ENCODE results near the gene ZNF20. TPM values are rescaled to one million over a fixed set of nuclear protein-coding genes. Genes with fewer than 3 reads are reported as not detected.

ZNF20 gene
- polyA plus RNA-seq (ENCODE audit: insufficient read length in 3 of 3): 1 to 10 TPM; 7.2 to 8.6 (median 7.9) TPM
- long read RNA-seq, donor 1: 0 reads
- long read RNA-seq, donor 2: 0 reads
- long read RNA-seq, donor 3, partial matches to known transcripts: 0 of 2 reads
- long read RNA-seq, donor 3, other reads (novel, unspliced or antisense): 0 of 2 reads
- long read RNA-seq, donor 4, partial matches to known transcripts: 0 of 1 reads
- long read RNA-seq, donor 4, other reads (novel, unspliced or antisense): 0 of 1 reads
- long read RNA-seq, donor 5: 0 reads
- long read RNA-seq, donor 6, partial matches to known transcripts: 0 of 1 reads
- long read RNA-seq, donor 6, other reads (novel, unspliced or antisense): 0 of 1 reads
- long read RNA-seq, donor 7, partial matches to known transcripts: 0 of 2 reads
- long read RNA-seq, donor 7, other reads (novel, unspliced or antisense): 0 of 2 reads
- long read RNA-seq, donor 8: 0 reads
- long read RNA-seq, donor 9, partial matches to known transcripts: 0 of 3 reads
- long read RNA-seq, donor 9, other reads (novel, unspliced or antisense): 0 of 3 reads
- long read RNA-seq, donor 10, partial matches to known transcripts: 0 of 1 reads
- long read RNA-seq, donor 10, other reads (novel, unspliced or antisense): 0 of 1 reads
- long read RNA-seq, donor 11, partial matches to known transcripts: 6 of 6 reads
- long read RNA-seq, donor 11, other reads (novel, unspliced or antisense): 0 of 6 reads
- long read RNA-seq, donor 12: 0 reads
- long read RNA-seq, donor 13: 0 reads
- long read RNA-seq, donor 14, partial matches to known transcripts: 0 of 2 reads
- long read RNA-seq, donor 14, other reads (novel, unspliced or antisense): 0 of 2 reads
- long read RNA-seq, donor 15, partial matches to known transcripts: 0 of 4 reads
- long read RNA-seq, donor 15, other reads (novel, unspliced or antisense): 0 of 4 reads
- long read RNA-seq, donor 16, partial matches to known transcripts: 0 of 3 reads
- long read RNA-seq, donor 16, other reads (novel, unspliced or antisense): 0 of 3 reads

DNA sequence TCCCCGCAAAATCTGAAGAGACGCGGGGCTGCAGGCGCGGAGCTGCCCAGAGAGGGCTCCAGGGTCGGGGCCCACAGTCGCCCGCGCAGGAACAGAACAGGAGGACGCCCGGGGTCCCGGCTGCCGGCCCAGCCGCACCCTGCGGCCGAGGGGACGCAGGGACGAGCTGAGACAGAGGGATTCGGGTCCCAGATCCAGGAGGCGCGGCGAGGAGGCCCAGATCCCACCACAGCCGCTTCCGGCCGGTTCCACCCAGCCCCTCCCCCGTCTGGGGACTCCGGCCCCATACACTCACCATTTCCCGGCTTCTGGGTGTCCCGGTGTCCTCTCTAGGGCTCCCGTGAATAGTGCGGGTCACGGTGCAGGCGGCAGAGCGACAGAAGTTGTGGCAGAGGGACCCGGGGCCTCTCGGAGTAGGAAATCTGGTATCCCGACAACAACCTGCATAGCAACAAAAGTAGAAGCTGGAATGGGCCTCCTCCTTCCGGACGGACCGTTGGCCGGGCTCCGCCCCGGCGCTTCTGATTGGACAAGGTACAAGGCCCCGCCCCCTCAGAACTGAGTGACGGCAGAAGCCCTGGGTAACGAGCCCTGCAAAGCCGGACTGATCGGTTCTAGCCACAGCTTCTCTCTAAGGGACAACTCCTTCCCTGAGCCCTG is at the start of gene ZNF20:
TSS of gene ZNF20 (minus strand) at position 466 of the 660 bp plus-strand sequence. CDS start at position 298, 168 bp downstream.
- peak; percentile 89 to 96 (median 94) for DNase-seq (ENCODE audit: extremely low read depth in 1 of 11, low read depth in 9 of 11, low spot score in 4 of 11)

DNA sequence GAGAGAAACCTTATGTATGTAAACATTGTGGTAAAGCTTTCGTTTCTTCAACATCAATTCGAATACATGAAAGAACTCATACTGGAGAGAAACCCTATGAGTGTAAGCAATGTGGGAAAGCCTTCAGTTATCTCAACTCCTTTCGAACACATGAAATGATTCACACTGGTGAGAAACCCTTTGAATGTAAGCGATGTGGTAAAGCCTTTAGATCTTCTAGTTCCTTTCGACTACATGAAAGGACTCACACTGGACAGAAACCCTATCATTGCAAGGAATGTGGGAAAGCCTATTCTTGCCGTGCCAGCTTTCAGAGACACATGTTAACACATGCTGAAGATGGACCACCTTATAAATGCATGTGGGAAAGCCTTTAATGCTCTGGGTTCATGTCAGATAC is 47.5 kb upstream of the ZNF20 start:
- no peak for DNase-seq (ENCODE audit: extremely low read depth in 1 of 11, low read depth in 9 of 11, low spot score in 4 of 11)

DNA sequence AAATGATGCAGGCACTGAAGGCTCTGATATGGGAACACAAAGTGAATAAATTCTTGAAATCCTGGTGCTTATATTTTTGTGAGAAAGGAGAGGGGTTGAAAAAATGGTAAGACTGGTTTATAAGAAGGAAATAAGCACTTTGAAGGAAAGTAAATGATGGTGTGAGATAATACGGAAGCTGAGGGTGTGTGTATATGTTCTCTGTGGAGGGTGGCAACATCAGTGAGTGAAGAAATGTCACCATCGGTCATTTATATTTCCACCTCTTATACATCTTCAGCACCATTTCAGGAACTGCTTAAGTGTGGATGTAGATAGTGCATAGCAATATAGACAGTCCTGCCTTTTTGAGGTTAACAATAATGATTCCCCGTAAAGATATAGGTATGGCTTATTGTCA is 40.2 kb upstream of the ZNF20 start:
- DNase-seq (ENCODE audit: extremely low read depth in 1 of 11, low read depth in 9 of 11, low spot score in 4 of 11): no peak

DNA sequence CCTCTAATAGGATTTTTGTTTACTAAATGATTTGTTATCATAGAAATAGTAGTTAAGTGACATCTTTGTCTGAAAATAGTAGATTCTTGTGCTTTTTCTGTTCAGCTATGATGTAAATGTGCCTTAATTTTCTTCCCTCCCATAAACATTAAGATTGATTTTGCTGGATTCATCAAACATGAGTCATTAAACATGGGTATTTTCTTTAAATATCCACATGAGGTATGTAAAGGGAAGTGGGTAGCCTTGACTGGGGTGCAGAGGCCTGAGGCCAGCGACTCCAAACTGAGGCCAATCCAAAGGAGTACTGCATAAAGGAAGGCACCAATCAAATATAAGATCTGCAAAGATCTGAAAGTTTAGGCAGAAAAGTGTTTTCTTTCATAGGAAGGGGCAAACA is 26.5 kb upstream of the ZNF20 start:
- no peak for DNase-seq (ENCODE audit: extremely low read depth in 1 of 11, low read depth in 9 of 11, low spot score in 4 of 11)

DNA sequence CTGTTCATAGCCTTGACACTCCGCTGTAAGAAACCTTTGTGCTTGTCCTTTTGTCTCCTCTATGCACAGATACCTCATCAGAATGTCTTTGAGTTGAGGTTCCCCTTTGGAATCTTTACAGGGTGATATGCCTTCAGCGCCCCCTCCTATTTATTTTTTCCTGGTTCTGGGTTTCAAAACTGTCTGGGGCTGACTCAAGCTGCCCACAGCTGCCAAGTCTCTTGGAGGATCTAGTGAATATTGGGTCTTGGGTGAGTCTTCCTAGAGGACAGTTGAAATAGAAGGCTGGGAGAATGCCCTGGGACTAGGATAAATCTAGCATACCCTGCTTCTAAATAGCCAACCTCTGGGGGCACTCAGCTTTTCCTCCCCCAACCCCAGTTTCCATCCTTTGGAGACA is 23.7 kb upstream of the ZNF20 start:
- no peak for DNase-seq (ENCODE audit: extremely low read depth in 1 of 11, low read depth in 9 of 11, low spot score in 4 of 11)

DNA sequence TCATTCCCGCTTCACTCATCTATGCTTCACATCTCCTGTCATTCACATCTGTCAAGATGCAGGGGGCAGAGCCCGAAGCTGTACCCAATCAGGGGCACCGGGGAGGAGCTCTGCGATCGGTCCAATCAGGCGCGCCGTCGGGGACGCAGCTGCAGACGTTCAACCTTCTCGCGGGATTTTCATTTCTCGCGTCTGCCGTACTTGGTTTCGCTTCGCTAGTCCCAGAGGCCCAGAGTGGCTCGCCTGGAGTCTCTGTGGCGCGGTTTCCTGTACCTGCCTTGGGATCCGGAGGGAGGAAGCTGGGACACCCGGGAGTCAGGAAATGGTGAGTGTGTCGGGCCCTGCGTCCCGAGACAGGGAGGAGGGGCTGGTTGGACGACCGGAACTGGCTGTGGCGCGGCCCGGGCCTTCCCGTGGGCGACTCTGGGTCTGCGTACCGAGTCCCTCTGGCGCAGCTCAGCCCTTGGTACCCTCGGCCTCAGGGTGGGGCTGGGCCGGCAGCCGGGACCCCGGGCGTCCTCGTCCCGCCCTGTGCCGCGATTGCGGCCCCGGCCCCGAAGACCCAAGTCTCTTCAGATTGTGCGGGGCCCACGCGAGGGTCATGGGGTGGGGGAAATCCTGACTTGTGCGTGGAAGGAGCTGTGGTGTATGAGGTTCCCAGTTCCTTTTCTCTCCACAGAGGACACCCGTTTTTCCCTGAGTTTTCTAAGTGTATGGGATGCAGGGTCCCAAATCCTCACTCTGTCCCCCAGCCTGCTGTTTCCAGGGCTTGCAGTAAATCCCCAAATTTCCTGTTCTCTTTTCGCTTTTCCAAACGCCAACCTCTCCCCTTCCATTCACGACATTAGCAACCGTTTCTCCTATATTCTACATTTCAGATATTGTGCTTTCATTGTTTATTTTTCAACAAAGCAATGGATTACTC is 23.0 kb upstream of the ZNF20 start, which contains the start of gene ZNF136:
TSS of gene ZNF136 (plus strand) at position 215 of the 925 bp plus-strand sequence. CDS start at position 323, 108 bp downstream.
- peak; percentile 82 to 96 (median 93) for DNase-seq (ENCODE audit: extremely low read depth in 1 of 11, low read depth in 9 of 11, low spot score in 4 of 11)

DNA sequence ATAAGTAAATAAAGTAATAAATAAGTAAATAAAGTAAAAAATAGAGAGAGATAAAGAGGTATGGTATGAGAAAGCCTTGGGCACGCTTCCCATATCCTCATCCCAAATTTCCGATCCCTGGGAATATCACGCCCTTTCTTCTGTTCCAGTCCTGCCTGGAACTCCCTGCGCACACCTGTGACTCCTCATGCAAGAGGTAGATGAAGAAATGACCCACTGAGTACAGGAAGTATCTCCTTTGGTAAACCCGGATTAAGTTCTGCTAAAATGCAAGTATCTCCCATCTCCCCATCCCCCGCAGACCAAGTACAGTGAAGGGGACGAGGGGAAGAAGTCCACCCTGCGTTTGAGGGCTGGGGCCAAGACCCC is 22.3 kb upstream of the ZNF20 start:
- no peak for DNase-seq (ENCODE audit: extremely low read depth in 1 of 11, low read depth in 9 of 11, low spot score in 4 of 11)

DNA sequence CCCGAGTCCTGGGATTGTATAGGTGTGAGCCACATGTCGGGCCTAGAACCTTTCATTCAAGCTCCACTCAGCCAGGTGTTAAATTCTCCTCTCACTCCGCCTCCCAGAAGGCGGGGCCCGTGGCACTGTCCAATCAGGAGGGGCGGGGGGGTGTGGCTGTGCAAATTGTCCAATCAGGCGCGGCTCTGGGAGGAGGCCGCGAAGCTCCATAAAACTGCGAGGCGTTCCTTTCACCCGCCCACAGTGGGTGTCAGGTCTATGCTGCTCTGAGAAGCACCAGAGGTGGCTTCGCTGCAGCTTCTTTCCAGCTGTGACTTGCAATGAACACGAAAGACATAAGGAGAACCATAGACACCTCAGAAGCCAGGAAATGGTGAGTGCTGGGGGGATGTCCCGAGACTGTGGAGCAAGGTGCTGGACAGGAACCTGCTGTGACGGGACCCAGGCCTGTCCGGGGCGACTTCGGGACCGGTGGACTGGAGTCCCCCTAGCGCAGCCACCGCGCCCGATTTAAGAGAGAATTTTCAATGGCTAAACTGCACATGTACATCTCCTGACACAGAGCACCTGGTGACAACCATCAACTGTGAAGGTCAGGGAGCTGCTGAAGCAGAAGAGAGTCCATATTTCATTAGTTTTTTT is 19.7 kb upstream of the ZNF20 start:
- DNase-seq (ENCODE audit: extremely low read depth in 1 of 11, low read depth in 9 of 11, low spot score in 4 of 11): no peak

DNA sequence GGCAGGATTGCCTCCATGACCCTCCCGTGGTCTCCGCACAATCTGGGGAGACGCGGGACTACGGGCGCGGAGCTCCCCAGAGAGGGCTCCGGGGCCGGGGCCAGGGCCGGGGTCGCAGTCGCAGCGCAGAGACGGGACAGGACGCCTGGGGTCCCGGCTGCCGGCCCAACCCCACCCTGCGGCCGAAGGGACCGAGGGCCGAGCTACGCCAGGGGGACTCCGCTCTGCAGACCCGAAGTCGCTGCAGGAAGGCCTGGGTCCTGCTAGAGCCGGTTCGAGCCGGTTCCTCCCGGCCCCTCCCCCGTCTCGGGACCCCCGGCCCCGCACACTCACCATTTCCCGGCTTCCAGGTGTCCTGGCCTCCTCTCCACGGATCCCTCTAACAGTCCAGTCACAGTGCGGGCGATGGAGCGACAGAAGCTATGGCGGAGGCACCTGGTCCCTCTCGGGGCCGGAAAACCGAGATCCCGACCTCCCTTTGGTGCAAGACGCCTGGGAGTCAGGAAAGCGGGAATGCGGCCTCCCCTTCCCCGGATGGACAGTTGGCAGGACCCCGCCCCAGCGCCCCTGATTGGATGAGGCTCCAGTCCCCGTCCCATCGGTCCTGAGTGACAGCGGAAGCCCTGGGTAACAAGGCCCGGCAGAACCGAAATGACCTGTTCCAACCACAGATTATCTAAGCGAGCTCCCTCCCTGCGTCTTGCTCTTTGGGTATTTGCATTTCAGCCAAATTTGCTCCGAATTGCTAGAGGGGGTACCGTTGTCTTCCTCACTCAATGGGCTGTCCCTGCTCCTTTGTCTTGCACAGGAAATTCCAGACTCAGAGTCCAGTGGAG is 16.3 kb upstream of the ZNF20 start, which contains the start of gene ZNF625:
TSS of gene ZNF625 (minus strand) at position 512 of the 836 bp plus-strand sequence. CDS start at position 336, 176 bp downstream.
- peak in 10 of 11 donors; percentile 79 to 93 (median 88) for DNase-seq (ENCODE audit: extremely low read depth in 1 of 11, low read depth in 9 of 11, low spot score in 4 of 11)

DNA sequence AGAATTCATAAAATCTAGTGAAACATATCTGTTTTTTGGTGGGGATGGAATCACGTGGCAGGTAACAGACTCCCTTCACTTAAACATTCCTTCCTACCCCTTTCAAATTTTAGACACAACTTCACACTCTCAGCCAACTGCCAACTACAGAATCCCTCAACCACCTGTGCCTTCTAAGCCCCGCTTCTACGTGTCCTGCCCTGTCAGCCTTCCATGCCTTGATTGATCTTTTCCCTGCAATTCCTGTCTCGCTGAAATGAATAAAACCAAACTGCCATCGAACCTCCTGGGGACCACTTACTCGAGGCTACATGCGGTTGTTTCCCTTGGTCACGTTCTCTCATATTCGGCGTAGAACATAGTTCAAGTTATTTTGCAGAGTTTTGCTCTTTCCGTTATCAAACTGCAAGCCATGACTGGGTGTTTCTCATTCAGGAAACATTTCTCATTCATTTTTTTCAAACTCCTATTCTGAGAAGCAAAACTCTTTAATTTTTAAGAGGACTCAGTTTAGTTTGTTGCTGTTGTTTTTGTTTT is 15.2 kb upstream of the ZNF20 start:
- no peak for DNase-seq (ENCODE audit: extremely low read depth in 1 of 11, low read depth in 9 of 11, low spot score in 4 of 11)

DNA sequence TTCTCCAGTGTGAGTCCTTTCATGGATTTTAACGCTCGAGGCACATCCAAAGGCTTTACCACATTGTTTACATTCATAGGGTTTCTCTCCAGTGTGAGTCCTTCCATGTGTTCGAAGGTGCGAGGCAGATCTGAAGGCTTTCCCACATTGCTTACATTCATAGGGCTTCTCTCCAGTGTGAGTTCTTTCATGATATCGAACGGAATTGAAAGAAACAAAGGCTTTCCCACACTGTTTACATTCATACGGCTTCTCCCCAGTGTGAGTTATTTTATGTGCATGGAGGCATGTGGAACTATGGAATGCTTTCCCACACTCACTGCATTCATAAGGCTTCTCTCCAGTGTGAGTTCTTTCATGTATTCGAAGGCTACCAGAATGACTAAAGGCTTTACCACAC is 5.2 kb upstream of the ZNF20 start:
- DNase-seq (ENCODE audit: extremely low read depth in 1 of 11, low read depth in 9 of 11, low spot score in 4 of 11): no peak

DNA sequence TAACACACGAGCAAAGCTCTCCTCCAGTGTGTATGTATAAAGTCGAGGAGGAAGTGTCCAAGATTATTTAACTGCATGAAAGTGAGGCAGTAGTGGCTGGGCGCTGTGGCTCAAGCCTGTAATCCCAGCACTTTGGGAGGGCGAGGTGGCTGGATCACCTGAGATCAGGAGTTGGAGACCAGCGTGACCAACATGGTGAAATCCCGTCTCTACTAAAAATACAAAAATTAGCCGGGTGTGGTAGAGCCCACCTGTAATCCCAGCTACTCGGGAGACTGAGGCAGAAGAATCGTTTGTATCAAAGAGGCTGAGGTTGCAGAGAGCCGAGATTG is 1.2 kb upstream of the ZNF20 start:
- DNase-seq (ENCODE audit: extremely low read depth in 1 of 11, low read depth in 9 of 11, low spot score in 4 of 11): no peak

DNA sequence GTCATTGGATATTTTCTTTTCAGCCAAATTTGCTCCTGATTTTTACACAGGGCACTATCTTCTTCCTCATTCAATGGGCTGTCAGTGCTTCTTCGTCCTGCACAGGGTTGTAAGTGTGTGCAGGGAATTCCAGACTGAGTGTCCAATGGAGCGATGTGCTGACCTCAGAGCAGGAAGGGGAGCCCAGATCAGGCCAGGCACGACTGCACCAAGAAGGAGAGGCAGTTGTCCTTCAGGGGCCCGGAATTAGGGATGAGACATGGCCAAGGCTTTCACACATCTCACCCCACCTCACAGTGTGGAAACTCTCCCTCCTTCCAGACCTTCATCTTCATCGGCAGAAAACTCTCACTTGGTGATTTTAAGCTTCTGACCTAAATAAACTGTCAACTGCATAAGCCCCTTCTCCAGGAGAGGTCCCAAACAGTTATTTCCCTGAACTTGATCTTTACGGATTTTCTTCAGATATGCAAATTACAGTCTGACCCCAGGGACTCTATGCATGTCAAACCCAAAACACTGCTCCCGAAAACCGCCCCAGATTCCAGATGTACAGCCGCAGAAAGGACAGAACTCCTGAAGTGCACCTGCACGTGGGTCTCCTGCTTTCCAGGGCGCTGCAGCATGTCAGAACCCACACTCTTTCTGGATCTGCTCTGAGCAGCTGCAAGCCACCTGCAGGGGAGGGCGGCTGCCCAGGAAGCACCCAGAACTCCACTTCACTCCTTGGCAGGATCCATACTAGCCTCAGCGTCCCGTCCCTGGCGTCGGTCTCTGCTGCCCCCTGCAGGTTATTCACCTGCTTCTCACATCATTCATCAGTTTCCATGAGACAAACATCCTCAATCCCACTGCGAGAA is 625 bp upstream of the ZNF20 start:
- DNase-seq (ENCODE audit: extremely low read depth in 1 of 11, low read depth in 9 of 11, low spot score in 4 of 11): peak in 10 of 11 donors; percentile 66 to 86 (median 75)

DNA sequence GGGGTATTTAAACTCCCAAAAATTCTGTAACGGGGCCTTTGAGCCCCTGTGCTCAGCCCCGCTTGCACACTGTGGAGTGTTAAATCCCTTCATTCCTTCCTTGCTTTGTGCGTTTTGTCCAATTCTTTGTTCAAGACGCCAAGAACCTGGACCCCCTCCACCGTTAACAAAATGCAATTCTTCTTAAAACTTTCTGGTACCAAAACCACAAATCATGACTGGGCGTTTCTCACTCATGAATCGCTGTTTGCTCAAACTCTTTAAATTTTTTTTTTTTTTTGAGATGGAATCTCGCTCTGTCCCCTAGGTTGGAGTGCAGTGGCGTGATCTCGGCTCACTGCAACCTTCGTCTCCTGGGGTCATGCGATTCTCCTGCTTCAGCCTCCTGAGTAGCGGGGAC is 881 bp downstream of the ZNF20 start:
- no peak for DNase-seq (ENCODE audit: extremely low read depth in 1 of 11, low read depth in 9 of 11, low spot score in 4 of 11)

DNA sequence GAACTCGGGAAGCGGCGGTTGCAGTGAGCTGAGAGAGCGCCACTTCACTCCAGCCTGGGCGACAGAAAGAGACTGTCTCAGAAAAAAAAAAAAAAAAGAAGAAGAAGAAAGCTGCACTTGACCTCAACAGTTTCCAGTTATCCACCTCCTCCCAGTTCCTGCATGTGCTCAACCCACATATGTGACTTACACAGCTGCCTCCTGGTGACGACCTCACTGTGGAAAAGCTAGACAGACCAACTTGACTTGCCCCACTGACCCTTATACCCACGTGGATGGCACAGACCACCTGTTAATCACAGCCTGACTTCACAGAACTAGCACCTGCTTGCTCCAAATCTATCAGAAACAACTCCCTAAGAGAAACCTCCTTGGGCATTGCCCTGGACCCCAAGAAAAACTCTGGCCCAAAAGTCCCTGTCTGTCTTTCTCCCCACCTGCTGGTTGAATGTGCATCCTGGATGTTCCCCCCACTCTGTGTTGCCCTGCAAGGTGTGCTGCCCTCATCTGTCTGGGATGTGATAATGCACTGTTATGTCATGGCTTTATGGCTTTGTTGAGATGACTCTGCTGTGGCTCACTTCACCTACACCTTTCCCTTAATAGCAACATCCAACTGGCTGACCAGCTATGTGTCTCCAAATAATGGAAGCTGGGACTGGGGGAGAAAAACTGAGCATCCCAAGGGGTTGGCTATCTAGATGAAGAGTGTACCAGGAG is 2.8 kb downstream of the ZNF20 start:
- DNase-seq (ENCODE audit: extremely low read depth in 1 of 11, low read depth in 9 of 11, low spot score in 4 of 11): no peak
